ENCODE measurements around the gene TMEM95.
A peak's percentile ranks its signal among the peaks of the same experiment; 100 is the strongest.

TMEM95 gene, protein sequence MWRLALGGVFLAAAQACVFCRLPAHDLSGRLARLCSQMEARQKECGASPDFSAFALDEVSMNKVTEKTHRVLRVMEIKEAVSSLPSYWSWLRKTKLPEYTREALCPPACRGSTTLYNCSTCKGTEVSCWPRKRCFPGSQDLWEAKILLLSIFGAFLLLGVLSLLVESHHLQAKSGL

DNA sequence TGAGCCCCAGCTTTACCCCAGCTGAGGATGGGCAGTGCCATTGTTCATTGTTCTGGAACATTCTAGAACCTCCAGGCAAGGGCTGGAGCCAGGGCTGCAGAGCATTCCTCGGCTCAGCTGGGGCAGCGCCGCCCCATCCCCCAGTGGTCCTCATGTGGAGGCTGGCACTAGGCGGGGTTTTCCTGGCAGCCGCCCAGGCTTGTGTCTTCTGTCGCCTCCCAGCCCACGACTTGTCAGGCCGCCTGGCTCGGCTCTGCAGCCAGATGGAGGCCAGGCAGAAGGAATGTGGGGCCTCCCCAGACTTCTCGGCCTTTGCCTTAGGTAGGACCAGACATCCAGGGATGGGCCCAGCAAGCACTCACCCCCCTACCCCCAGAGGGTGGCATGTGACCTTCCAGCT is at the start of gene TMEM95:
Gene TMEM95, plus strand, starts transcription at position 104 of the 400 bp plus-strand sequence. Its CDS starts 49 bp downstream, at position 153.
- no peak for DNase-seq (ENCODE audit: low read depth in 2 of 3, low spot score in 1 of 3)

DNA sequence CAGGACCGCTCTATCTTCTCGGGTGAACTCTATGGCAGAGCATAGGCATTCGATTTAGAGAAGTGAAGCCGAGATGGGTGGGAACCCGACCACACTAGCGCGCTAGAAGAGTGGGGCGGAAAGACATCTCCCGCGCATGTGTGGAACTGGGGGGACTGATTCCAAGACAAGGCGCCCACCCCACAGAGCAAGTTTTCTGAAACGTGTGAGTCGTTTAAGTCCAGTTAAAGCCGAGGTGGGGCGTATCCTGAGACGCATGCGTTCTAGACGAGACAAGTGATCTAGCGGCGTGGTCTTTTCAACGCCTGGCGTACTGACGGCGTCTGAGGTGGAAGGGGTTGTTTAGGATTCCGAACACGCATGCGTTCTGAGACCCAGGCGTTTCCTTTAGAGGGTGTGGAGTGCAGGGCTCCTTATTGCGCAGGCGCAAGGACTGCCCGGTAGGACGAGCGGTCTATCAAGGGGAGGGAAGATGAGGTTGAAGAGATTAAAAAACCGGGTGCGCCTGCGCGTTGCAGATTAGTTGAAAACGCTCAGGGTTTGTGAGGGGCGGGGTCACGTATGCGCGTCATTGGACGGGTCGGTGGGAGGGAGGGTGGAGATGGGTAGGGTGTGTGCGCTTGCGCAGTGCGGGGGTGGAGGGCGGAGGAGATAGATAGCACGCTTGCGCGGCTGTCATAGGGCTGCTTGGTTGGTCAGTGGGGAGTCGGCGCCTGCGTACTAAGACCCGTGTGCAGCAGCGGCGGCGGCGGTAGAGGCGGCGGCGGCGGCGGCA is 47.9 kb upstream of the TMEM95 start, which contains the start of gene EIF5A:
Gene EIF5A, plus strand, starts transcription at position 718 of the 775 bp plus-strand sequence. CDS start 2,008 bp downstream, outside the sequence.
- DNase-seq (ENCODE audit: low read depth in 2 of 3, low spot score in 1 of 3), result peak; percentile 100

DNA sequence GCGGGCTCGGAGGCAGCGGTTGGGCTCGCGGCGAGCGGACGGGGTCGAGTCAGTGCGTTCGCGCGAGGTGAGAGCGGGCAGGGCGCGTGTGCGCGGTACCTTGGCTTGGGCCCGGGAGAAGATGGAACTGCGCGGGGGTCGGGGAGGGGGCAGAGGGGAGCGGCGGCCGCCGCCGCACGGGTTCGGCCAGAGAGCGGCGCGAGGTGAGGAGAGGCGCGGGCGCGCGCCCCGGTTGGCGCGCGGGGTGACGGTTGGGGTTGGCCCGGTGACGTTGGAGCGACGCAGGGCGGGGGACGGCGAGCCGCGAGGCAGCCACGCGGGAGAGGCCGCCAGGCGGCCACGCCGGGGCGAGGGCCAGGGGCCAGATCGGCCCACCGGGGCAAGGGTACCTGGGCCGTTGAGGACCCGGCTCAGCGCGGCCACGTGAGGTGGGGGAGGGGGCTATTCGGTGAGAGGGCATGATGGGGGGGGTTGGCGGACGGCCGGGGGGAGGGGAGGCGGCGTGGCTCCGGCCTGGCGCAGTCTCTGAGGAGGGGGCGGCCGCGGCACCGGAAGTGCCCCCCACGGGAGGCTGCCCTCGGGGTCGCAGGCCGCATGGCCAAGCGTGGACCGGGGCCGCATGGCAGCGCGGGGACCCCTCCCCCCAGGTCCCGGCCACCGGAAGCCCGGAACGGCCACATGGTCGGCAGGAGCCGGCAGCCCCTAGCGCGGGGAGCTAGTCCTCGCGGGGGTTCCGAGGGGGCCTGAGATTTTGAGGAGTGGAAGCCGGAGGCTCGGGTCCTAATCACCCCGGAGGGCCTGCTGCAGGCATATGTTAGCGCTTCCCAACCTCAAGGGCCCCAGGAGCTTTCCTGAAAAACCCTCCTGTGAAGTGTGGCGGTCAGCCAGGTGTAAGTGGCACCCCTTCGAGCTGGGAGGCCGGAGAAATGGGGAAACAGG is 47.0 kb upstream of the TMEM95 start:
- peak in 2 of 3 donors; percentile 31 to 39 for DNase-seq (ENCODE audit: low read depth in 2 of 3, low spot score in 1 of 3)

DNA sequence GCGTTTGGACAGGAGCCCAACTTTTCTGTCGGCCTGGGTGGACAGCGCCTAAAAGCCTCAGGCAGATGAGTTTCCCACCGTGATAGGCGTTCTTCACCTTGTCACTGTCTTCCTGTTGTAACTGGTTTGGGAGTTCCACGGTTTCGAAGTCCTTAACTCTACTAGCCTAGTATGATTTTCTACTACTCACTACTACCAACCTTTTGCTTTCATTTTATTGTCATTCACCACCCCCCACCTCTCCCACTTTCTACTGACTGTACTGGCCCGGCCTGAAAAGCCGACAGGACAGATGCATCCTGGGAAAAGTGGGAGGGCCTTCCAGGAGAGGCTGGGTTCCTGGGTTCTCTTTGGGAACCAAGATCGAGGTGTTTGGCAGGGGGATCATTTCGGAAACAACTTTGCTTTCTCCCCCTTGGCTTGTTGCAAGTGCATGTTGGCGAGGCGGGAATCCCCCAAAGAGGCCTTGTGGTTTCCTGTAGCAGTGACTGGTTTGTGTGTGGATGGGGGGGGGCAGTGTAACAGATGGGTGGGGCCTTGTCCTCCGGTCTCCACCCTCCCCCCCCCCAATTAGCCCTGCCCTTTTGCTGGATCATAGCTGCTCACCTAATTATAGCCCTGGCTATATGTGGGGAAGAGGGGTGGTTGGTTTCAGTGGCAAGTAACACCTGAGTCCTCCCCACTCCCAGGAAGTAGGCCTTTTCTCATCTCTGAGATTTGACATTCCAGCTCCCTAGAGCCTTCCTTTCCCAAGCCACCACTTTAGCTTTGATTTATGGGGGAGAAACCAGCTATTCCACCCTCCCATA is 46.1 kb upstream of the TMEM95 start:
- peak; percentile 73 to 84 (median 76) for DNase-seq (ENCODE audit: low read depth in 2 of 3, low spot score in 1 of 3)

DNA sequence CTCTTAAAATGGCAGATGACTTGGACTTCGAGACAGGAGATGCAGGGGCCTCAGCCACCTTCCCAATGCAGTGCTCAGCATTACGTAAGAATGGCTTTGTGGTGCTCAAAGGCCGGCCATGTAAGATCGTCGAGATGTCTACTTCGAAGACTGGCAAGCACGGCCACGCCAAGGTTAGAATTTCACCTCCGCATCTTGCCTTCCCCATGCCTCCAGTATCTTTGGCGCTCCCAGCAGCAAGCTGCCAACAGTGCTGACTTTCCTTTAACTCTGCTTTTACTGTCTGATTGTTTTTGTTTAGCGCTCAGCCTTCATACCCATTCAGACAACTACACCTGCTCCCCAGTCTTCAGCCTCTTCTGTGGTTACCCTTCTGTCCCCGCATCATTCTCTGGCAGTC is 45.3 kb upstream of the TMEM95 start:
- DNase-seq (ENCODE audit: low read depth in 2 of 3, low spot score in 1 of 3), result no peak

DNA sequence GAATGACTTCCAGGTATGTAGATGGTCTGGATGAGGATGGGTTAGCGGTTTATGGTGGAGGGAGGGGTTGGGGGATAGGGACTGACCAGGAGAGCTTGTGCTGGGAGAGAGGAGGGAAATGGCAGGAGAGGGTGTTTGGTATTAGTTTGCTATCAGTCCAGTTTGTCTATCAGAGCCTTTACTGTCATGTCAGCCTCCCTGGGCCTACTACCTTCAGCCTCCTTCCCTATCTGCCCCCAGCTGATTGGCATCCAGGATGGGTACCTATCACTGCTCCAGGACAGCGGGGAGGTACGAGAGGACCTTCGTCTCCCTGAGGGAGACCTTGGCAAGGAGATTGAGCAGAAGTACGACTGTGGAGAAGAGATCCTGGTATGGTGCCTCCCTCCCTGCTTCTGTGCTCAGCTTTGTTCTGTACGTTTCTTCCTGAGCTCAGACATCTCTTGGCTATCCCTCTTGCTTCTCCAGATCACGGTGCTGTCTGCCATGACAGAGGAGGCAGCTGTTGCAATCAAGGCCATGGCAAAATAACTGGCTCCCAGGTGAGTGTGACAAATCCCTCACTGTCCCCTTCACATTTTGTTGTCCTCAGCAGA is 43.7 kb upstream of the TMEM95 start:
- no peak for DNase-seq (ENCODE audit: low read depth in 2 of 3, low spot score in 1 of 3)

DNA sequence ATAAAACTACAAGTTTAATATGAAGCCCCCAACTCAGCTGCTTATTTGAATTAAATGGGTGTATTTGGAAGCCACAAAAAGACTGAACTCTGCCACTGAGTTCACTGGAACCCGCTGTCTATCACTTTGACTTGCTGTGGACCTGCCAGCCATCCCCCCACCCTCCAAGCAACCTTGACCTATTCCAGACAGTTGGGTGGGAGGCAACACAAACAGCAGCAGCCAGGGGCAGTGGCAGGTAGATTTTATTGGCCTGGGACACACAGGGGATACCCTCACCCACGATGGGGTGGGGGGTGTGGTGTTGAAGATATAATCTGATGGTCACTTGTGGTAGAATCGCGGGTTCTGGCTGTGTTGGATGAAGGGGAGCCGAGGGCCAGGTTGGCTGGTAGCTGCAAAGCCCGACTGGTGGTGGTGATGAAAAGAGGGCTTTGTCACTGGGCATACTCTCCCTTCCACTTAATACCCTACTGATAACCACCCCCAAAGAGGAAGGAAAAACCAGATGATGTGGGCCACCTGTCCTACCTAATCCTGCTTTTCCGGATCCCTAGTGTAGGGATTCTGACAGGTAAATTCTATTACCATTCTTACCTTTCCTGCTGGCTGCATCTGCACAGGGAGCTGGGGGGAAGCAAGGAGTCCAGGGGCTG is 42.4 kb upstream of the TMEM95 start:
- no peak for DNase-seq (ENCODE audit: low read depth in 2 of 3, low spot score in 1 of 3)

DNA sequence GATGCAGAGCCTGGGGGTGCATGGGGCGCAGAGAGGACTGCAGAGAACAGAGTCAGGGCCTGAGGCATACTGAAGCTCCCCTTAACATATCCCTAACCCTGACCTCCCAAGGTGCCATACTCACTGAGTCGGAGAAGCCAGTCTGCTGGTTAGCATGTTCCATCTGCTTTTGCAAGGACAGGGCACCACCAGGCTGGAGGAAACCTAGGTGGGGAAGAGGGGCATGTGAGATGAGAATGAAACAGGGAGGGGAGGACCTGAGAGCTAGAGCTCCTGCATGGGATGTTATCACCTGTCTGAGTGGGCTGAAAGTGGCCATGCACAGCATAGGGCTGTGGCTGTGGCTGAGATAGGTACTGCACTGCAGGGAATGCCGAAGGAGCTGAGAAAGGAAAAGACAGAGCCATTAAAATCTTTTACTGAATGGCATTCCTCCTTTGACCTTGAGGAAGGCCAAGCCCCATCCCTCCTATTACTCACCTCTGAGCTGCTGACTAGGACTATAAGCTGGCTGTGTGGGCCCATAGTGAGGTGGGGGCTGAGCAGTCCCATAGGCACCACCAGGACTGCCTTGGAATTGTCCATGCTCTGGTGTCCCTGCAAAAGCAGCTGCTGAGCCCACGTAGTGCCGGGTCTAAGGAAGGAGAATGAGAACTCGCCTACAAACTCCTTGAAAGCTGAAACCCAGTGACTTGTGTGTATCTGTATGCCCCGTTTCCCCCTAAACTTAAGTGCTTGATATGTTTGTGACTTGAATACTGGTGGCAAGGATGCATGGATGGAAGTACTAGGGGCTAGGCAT is 41.7 kb upstream of the TMEM95 start:
- peak in 1 of 3 donors; percentile 26 for DNase-seq (ENCODE audit: low read depth in 2 of 3, low spot score in 1 of 3)

DNA sequence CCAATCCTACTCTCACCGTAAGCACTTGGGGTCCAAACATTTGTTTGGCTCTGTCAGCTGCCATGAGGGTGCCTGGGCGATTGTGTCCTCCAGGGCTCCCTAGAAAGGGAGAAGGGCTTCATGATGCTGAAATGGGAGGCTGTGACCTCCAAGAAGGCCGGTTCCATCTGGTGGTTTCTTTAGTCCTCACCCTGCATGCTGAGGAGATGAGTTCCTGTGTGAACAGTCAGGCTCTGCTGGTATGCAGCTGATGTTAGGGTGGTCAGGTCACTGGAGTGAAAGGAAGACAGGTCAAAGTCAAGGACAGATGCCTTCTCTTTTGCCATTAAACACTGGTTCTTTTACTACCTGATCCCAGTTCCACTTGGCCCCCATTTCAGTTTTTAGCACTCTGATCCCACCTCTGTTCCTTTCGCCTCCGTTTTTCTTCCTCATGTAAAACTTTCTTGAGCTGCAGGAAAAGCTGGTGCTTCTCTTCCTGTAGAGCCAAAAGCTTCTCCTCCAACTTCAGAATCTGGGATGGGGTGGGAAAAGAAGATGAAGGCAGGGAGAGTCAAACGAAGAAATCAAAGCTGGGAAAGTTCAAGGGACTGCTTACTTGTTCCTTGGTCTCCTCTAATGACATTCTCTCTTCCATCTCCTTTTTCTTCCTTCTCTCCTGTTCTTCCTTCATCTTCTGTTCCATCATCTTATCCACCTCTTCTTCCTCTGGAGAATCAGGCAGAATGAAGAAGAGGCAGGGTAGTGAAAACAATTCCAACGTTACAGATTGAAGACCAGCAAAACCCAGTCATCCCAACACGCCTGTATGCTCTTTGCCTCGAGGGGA is 40.9 kb upstream of the TMEM95 start:
- no peak for DNase-seq (ENCODE audit: low read depth in 2 of 3, low spot score in 1 of 3)

DNA sequence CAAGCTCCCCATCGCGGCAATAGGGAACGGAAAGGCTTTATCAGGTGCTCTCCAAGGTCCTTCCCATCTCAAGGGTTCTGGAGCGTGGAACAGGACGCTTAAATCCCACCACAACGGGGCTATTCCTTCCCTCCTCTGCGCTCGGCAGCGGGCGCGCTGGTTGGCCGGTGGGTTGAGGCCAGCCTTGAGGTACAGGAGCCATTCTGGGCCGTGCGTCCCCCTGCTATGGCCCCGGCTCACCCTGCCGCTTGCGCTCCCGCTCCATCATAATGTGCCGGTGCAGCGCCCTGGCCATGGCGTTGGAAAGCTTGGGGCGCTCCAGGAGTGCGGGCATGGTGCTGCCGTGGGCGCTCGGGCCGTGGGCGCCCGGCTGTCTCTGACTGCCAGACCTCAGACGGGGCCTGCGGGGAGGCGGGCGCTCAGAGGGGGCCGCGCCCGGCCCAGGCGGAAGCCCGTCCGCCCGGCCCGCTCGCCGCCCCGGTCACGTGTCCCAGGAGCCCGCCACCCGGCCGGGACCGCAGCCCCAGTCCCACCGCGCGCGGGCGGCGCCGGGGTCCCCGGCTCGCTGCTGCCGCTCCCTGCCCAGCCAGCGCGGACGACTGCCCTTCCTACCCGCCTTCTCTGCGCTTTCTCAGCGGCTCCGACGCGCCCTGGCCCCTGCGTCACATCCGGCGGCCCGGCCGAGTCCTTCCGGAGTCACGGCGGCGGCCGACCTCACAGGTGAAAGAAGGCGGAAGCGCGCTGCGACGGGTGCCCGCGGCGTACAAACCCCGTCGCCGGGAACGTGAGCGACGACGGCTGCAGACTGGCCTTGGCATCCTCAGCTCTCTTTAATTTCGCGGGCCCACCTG is 40.0 kb upstream of the TMEM95 start, which contains the start of gene GPS2:
Gene GPS2, minus strand, starts transcription at position 642 of the 851 bp plus-strand sequence. Its CDS starts 308 bp downstream, at position 334.
- DNase-seq (ENCODE audit: low read depth in 2 of 3, low spot score in 1 of 3), result peak; percentile 87 to 91 (median 88)

DNA sequence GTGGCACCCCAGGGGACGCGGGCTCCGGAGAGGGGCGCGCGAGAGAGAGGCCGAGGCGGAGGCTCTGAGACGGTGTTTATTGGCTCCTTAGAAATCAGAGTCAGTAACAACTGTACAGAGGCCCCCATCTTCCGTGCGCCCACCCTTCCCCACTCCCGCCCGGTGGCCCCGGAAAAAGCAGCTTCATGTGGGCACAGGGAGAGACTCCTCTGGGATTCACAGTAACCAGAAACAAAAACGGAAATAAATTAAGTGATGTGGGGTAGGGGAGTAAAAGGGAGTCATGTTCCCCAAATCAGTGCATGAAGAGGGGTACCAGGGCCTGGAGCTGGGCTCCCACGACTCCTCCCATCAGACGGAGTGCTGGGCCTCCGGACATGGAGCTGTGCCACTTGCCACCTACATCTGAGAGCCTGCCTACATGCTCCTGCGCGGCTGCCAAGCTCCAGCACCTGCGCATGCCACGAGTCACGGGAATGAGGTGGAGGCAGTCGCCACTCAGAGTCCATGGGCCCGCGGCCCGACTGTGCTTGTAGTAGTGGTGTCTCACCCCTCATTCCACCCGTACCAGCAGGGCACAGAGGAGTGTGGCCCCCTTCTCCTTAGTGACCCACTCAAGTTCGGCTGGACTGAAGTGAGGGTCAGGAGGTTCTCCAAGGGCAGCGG is 39.3 kb upstream of the TMEM95 start:
- DNase-seq (ENCODE audit: low read depth in 2 of 3, low spot score in 1 of 3), result no peak

DNA sequence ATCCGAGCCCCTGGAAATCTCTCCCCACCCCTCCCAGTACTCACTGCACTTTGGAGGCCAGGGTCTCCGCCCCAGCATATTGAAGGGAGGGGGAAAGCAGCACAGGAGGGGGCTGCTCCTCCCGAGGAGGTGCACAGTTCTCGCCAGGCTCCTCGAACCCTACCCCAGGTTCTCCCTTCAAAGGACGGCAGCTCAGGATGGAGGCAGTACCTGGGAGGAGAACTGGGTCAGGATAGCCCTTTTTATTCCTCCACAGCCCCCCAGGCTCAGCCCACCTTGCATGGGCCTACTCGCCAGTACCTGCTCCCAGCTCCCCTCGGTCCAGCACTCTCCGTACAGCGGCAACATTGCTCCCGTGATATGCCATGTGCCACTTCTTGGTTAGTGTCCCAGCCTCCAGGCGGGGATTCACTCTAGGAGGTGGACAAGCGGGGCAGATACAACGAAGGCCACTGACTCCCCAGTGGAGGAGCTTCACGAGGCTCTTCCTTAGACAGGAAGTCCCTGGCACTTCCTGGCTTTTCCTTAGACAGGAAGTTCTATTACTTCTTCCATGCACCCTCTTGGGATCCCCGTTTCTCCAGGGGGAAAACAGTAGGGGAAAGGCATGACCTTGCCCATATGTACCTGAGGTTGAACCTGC is 37.7 kb upstream of the TMEM95 start:
- no peak for DNase-seq (ENCODE audit: low read depth in 2 of 3, low spot score in 1 of 3)

DNA sequence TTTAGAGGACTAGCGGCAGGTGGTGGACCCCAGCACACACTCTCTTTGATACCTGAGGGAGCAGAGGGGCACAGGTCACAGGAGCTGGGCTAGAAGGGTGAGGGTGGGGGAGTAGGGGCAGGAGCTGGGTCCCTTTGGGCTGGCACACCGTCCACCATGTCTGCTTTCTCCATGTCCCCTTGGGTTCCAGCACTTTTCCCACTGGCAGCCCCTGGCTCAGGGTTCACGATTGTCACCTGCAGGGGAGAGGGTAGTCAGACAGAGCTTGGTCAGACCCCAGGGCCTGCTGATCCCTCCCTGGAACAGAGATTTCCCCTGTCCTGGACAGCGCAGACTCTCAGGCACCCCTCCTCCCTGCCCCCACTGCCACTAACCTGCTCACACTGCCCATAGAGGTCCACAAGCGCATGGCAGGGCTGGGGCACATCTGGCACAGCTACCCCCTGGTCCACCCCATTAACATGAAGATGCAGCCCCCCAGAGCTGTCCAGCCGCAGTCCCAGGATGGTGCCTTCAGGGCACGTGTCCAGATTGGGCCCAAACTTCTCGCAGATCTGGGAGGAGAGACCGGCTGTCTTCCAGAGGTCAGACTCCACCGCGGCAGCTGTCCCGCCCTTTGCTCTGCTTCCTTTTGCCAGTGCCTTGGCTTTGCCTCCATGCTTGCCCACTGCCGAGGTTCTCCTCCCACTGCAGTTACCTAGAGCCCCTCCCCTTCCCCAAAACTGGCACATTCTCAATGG is 36.7 kb upstream of the TMEM95 start:
- DNase-seq (ENCODE audit: low read depth in 2 of 3, low spot score in 1 of 3), result no peak

DNA sequence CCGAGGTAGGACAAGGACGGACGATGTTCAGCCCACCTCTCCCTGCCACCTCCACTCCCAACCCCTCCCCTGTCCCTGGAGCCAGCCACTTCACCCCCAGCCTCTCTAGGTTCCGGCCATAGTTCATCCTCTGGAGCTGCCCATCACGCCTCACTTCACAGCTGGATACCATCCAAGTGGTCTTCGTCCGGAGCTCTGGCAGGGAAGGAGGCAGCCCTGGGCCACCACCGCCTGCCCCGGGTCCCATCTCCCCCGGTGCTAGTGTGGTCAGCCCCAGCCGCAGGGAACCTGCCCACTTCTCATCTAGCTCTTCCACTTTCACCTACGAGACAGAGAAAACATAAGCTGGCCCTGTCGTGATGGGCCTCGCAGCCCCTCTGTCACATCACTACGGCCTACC is 33.5 kb upstream of the TMEM95 start:
- DNase-seq (ENCODE audit: low read depth in 2 of 3, low spot score in 1 of 3), result no peak

DNA sequence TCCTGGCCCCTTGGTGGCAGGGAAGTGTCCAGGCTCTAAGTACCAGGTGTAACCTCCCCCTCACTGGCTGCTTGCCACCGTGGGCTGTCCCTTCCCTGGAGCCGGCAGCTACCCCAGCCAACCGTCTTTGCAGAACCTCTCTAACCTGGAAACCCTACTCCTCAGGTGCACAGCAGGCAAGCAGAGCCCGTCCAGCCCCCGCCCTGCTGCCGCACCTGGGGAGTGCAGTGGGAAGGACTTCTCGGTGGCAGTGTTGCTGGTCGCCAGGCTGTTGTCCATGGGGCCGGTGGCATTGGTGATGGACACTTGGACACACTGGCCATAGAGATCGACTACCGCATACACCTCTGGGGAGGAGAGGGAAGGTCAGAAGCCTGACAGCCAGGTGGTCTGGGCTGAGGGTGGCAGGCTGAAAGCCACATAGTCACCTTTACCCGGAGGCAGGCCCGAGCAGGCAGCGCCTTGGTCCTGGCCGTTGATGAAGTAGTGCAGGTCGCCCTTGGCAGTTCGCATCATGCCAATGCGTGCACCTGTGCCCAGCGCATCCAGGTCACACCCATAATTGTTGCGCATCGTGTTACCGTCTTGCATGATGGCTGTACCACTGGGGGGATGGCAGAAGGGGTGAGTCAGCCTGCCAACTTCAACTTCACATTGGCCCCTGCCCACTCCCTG is 32.3 kb upstream of the TMEM95 start:
- DNase-seq (ENCODE audit: low read depth in 2 of 3, low spot score in 1 of 3), result no peak

Measured in stimulated activated CD4-positive, alpha-beta T cell treated with anti-CD3 and anti-CD28 coated beads, Interleukin-12 subunit alpha, Interleukin-12 subunit beta, amount 100 ng/mL, for 48 hours (primary cell).